ENCODE data around the gene P2RY14.

The P2RY14 gene

GRCh38 chr3:151265866-151266265, 12.5 kb downstream of the P2RY14 start:
- Histone ChIP-seq H3K36me3 (replicated peaks; ENCODE audit: low read depth, low read length) (peaks cover 11% of the 10 kb centered on the region), H3K27me3 (ENCODE audit: low read depth, low read length) (no peaks in the 10 kb centered on the region), H3K9ac (ENCODE audit: low read length) (peak overlapping the region; percentile 59), H3K9me3 (ENCODE audit: insufficient read depth, low read length) (no peaks in the 10 kb centered on the region), H3K27ac (ENCODE audit: low read length) (peak overlapping the region; percentile 99), H3K4me1 (ENCODE audit: low read length) (peaks cover 89% of the 10 kb centered on the region), H3K79me2 (ENCODE audit: low read length) (peaks cover 62% of the 10 kb centered on the region), H3K4me2 (ENCODE audit: low read length) (peak overlapping the region; percentile 77), H3K4me3 (ENCODE audit: low read length) (peak overlapping the region; percentile 54), H4K20me1 (ENCODE audit: insufficient read depth, low read length) (no peaks in the 10 kb centered on the region), H2AFZ (ENCODE audit: low read depth, low read length) (no peak overlapping the region)
- TF ChIP-seq, protein P1, sequence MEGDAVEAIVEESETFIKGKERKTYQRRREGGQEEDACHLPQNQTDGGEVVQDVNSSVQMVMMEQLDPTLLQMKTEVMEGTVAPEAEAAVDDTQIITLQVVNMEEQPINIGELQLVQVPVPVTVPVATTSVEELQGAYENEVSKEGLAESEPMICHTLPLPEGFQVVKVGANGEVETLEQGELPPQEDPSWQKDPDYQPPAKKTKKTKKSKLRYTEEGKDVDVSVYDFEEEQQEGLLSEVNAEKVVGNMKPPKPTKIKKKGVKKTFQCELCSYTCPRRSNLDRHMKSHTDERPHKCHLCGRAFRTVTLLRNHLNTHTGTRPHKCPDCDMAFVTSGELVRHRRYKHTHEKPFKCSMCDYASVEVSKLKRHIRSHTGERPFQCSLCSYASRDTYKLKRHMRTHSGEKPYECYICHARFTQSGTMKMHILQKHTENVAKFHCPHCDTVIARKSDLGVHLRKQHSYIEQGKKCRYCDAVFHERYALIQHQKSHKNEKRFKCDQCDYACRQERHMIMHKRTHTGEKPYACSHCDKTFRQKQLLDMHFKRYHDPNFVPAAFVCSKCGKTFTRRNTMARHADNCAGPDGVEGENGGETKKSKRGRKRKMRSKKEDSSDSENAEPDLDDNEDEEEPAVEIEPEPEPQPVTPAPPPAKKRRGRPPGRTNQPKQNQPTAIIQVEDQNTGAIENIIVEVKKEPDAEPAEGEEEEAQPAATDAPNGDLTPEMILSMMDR (IDR thresholded peaks at IDR 0.05; ENCODE audit: low read depth, low read length): no peak
- TF ChIP-seq EZH2phosphoT487 (IDR thresholded peaks at IDR 0.05; ENCODE audit: low read depth): no peak

GRCh38 chr3:151265166-151265565, 13.2 kb downstream of the P2RY14 start:
- Histone ChIP-seq H2AFZ (ENCODE audit: low read depth, low read length) (no peak overlapping the region), H3K36me3 (replicated peaks; ENCODE audit: low read depth, low read length) (peaks cover 12% of the 10 kb centered on the region), H3K27me3 (ENCODE audit: low read depth, low read length) (no peaks in the 10 kb centered on the region), H3K4me1 (ENCODE audit: low read length) (peaks cover 82% of the 10 kb centered on the region), H3K4me3 (ENCODE audit: low read length) (peak overlapping the region; percentile 43; the same call in 1 of the 2 replicates), H3K27ac (ENCODE audit: low read length) (peak overlapping the region; percentile 99), H3K79me2 (ENCODE audit: low read length) (peaks cover 55% of the 10 kb centered on the region), H3K9ac (ENCODE audit: low read length) (peak overlapping the region; percentile 59), H3K9me3 (ENCODE audit: insufficient read depth, low read length) (no peaks in the 10 kb centered on the region), H3K4me2 (ENCODE audit: low read length) (peak overlapping the region; percentile 77), H4K20me1 (ENCODE audit: insufficient read depth, low read length) (no peaks in the 10 kb centered on the region)
- TF ChIP-seq EZH2phosphoT487 (IDR thresholded peaks at IDR 0.05; ENCODE audit: low read depth): no peak
- TF ChIP-seq, protein P1 (IDR thresholded peaks at IDR 0.05; ENCODE audit: low read depth, low read length): no peak

DNA sequence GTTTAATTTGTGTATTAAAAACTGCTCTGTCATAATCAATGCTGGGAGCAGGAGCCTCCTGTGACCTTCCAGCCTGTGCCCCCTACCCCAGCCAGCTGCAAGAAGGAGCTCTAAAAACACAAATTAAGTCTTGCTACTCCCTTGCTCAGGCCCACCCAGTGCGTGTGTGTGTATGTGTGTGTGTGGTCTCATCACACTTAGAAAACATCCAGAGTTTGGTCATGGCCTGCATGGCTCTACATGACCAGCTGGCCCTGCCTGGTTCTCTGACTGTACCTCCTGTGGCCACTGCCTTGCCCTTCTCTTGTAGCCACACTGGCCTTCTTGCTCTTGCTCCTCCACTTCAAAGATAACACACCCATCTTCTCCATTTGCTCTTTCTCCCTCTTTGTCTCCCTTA, 13.7 kb downstream of the P2RY14 start:
- H3K9ac ChIP-seq (ENCODE audit: low read length): no peak overlapping the region
- H3K4me1 ChIP-seq (ENCODE audit: low read length): peaks cover 76% of the 10 kb centered on the region
- no peaks in the 10 kb centered on the region for H4K20me1 ChIP-seq (ENCODE audit: insufficient read depth, low read length)
- no peaks in the 10 kb centered on the region for H3K27me3 ChIP-seq (ENCODE audit: low read depth, low read length)
- peaks cover 50% of the 10 kb centered on the region for H3K79me2 ChIP-seq (ENCODE audit: low read length)
- H3K9me3 ChIP-seq (ENCODE audit: insufficient read depth, low read length): no peaks in the 10 kb centered on the region
- H2AFZ ChIP-seq (ENCODE audit: low read depth, low read length): no peak overlapping the region
- H3K36me3 ChIP-seq (replicated peaks; ENCODE audit: low read depth, low read length): peaks cover 12% of the 10 kb centered on the region
- H3K27ac ChIP-seq (ENCODE audit: low read length): peak overlapping the region; percentile 99
- TF ChIP-seq, protein P1 (IDR thresholded peaks at IDR 0.05; ENCODE audit: low read depth, low read length): no peak
- no peak for TF ChIP-seq EZH2phosphoT487 (IDR thresholded peaks at IDR 0.05; ENCODE audit: low read depth)
- peak overlapping the region; percentile 77; the same call in 1 of the 2 replicates for H3K4me2 ChIP-seq (ENCODE audit: low read length)
- no peak overlapping the region for H3K4me3 ChIP-seq (ENCODE audit: low read length)

DNA sequence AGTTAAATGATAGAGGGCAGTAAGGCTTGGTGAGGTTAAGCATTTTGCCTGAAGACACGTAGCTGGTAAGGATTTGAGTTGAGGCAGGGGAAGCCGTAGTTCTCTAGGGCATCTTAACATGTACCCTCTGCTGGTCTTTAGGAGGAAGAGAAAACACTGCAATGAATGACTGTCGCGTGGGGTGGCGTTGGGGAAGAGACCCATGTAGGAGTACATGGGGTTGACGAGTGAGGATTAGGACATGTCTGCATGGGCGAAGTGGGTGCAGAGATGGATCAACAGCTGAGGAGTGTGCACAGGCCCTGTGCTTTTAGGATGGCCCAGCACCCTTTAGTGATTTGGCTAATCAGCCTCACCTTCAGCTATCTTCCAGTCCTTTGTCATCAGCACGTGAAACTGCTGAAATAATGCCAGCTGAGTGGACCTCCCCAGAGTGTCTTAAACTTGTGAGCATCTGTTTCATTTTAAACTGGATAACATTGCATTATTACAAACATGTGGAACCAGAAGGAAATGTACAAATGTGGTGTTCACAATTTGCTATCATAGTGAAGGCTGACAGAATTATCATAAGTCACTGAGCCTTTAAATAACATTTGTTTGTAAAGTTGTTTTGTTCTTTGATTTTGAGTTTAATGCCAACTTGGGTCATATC, 15.3 kb downstream of the P2RY14 start:
- H3K36me3 ChIP-seq (replicated peaks; ENCODE audit: low read depth, low read length): peaks cover 12% of the 10 kb centered on the region
- peak overlapping the region; percentile 55 for H3K4me2 ChIP-seq (ENCODE audit: low read length)
- peak overlapping the region; percentile 24; the same call in 1 of the 2 replicates for H3K9ac ChIP-seq (ENCODE audit: low read length)
- TF ChIP-seq EZH2phosphoT487 (IDR thresholded peaks at IDR 0.05; ENCODE audit: low read depth): no peak
- TF ChIP-seq, protein P1 (IDR thresholded peaks at IDR 0.05; ENCODE audit: low read depth, low read length): peak; percentile 32
- peak overlapping the region; percentile 5 for H2AFZ ChIP-seq (ENCODE audit: low read depth, low read length)
- H3K79me2 ChIP-seq (ENCODE audit: low read length): peaks cover 41% of the 10 kb centered on the region
- no peaks in the 10 kb centered on the region for H3K27me3 ChIP-seq (ENCODE audit: low read depth, low read length)
- no peaks in the 10 kb centered on the region for H3K9me3 ChIP-seq (ENCODE audit: insufficient read depth, low read length)
- H3K4me3 ChIP-seq (ENCODE audit: low read length): peak overlapping the region; percentile 14; the same call in 1 of the 2 replicates
- H4K20me1 ChIP-seq (ENCODE audit: insufficient read depth, low read length): no peaks in the 10 kb centered on the region
- peak overlapping the region; percentile 52 for H3K27ac ChIP-seq (ENCODE audit: low read length)
- peaks cover 62% of the 10 kb centered on the region for H3K4me1 ChIP-seq (ENCODE audit: low read length)
